GDM1 (cell line): Measurements from ENCODE around the gene MIA.
"Not testable (repeated sequence)": the region's sequence is repeated elsewhere in the genome, so short reads cannot be mapped to it uniquely, and the experiment has no call there.

Experiments
- DNase-seq: peaks from one replicate; lab custom pipeline; 2025; lab: John Stamatoyannopoulos, UW

The MIA gene

DNA sequence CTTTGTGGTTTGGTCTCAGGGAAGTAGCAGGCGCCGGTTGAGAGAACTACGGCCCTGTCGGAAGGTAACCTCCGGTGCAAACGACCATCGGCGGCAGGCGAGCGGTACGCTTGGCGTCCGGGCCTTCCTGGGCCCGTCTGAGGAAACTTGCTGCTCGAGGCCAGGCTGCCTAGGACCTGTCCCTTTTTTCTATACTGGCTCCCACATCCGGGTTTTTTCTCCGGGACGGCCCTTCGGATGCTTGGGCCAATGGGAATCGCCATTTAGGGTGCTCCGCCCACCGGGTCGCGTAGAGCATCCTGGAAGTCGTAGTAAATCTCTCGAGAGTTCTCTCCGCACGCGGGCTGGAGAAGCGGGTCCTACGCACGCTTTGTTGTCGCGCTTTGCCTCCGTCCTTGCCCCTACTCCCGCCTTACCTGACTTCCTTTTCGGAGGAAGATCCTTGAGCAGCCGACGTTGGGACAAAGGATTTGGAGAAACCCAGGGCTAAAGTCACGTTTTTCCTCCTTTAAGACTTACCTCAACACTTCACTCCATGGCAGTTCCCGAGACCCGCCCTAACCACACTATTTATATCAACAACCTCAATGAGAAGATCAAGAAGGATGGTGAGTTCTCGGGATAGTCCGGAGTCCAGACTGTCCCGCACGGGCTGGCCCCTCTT lies 24.3 kb upstream of the MIA start, which contains the start of gene SNRPA:
Gene SNRPA, plus strand, starts transcription at position 330 of the 664 bp plus-strand sequence. Its CDS starts 206 bp downstream, at position 536.
- DNase-seq = peak; percentile 92

DNA sequence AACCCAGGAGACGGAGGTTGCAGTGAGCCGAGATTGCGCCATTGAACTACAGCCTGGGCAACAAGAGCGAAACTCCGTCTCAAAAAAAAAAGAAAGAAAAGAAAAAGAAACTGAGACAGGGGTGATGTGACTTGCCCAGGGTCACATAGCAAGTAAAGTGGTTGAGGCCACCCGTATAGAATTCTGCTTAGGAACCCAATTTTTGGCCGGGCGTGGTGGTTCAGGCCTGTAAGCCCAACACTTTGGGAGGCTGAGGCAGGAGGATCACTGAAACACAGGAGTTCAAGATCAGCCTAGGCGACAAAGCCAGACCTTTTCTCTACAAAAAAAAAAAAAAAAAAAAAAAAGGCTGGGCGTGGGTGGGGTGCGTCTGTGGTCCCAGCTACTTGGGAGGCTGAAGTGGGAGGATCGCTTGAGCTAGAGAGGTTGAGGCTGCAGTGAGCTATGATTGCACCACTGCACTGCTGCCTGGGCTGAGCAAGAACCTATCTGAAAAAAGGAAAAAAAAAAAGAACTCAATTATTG lies 23.0 kb upstream of the MIA start:
- DNase-seq = no peak

- no peak for DNase-seq
These were observed 20.6 kb upstream of the MIA start for GRCh38 chr19:40754611-40755247.

- DNase-seq = no peak
These were observed 20.1 kb upstream of the MIA start for GRCh38 chr19:40755248-40755624.

DNA sequence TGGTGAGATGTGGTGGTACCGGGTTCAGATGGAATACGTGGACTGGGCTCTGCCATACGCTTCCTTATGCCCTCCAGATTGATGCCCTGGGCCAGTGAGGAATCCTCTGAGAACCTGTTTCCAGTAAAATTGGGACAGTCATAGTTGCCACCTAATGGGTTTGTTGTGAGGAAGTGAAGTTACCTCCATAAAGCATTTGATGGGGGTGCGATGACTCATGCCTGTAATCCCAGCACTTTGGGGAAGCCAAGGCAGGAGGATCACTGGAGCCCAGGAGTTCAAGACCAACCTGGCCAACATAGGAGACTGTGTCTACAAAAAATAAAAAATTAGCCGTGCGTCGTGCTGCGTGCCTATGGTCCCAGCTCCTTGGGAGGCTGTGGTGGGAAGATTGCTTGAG lies 19.5 kb upstream of the MIA start:
- no peak for DNase-seq

DNA sequence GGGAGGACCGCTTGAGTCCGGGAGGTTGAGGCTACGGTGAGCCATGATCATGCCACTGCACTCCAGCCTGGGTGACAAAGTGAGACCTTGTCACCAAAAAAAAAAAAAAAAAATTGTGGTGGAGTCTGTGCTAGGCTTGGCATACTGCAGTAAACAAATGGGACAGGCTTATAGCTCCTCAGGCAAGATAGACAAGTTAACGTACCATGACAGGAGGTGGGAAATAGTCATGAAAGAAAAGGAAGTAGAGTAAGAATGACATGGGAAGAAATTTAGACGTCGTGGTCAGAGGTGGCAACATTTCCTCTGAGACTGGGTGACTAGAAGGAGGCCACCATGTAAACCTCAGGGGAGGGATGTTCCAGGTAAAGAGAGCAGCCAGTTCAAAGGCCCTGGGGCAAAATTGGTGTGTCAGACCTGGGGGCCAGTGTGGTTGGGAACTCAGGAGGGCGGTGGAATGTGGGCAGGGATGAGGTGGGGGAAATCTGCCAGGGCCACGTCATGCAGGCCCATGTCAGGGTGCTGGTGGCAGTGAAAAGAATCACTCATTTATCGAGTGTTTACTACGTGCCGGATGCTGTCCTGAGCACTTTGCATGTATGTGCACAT lies 18.7 kb upstream of the MIA start:
- DNase-seq = no peak

- no peak for DNase-seq
These were observed 16.8 kb upstream of the MIA start for GRCh38 chr19:40758491-40758890.

DNA sequence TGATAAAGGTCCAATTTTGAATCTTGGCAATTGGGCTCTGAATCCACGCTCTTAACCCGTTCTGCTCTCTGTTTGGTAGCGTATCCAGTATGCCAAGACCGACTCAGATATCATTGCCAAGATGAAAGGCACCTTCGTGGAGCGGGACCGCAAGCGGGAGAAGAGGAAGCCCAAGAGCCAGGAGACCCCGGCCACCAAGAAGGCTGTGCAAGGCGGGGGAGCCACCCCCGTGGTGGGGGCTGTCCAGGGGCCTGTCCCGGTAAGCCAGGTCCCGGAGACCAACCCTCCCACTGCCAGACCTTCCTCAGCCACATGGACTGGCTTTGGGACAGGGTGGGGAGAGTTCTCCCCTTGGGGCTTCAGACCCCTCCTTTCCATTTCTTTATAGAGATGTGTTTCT lies 16.0 kb upstream of the MIA start:
- DNase-seq = no peak

DNA sequence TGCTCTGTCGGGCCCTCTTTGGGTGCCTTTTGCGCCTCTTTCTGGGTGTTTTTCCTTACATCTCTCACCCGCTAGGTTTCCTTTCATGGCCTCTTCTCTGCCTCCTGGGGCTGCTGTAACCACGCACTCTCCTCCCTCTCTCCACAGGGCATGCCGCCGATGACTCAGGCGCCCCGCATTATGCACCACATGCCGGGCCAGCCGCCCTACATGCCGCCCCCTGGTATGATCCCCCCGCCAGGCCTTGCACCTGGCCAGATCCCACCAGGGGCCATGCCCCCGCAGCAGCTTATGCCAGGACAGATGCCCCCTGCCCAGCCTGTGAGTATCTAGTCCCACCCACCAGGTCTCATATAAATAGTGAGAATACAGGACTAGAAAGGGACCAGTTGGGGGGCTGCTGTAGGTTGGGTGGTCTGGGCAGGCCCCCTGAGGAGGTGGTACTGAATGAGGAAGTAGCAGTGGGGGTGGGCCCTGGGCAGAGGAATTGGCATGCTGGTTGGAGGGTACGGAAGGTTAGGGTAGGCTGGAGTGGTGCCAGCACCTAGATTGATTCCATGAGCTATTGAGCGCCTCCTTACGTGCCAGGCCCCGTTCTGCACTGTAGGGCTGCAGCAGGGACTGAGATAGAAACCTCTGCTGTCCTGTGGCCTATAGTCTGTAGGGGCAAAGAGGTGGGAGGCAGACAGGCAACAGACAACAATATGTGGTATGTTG lies 12.4 kb upstream of the MIA start:
- no peak for DNase-seq

DNA sequence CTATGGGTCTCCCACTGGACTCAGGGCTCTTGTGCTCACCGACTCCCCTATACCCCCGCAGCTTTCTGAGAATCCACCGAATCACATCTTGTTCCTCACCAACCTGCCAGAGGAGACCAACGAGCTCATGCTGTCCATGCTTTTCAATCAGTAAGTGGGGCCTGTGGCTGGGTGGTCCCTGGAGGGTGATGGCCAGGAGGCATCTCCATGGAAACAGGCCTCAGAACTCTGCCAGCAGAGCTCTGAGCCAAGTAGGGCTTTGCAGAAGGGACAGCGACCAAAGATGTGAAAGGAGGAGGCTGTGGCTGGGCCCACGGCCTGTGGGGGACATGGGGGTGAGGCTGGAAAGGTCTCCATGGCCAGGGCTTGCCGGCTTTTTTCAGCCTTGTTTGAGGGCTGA lies 11.8 kb upstream of the MIA start:
- no peak for DNase-seq

DNA sequence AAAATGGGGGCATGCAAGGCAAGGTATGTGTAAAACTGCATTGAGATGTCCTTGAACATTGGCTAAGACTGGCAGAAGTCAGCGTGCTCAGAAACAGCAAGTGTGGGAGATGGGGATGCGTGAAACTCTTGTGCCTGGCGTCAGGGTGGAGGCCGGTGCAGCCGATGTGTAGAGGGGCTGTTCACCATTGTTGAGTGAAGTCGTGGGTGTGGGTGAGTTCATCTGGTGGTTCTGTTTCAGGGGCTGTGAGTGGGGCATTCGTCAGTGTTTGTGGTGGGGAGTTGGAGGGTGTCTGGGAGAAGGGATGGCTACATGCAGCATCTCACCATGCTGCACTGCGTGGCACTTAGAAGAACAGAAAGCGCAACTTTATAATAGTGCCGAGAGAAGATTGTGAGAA lies 11.4 kb upstream of the MIA start:
- no peak for DNase-seq

GRCh38 chr19:40766385-40766784 lies 8.9 kb upstream of the MIA start:
- DNase-seq = not testable (repeated sequence)

DNA sequence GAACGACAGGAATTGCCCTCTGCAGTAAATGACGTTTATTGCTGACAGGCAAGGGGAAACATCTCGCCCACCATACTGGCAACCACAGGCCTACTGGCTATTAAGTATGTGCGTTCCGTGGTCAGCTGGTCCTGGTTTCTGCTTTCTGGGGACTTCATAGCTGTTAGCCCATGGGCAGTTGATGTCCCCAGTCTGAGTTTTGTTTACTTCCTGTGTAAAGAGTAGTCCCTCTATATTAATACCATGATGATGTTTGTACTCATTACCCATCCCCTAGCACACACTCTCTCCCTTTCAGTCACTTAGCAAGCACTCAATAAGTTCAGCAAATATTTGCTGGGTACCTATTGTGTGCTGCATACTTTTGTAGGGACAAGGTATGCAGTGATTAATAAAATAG lies 6.5 kb upstream of the MIA start:
- no peak for DNase-seq

DNA sequence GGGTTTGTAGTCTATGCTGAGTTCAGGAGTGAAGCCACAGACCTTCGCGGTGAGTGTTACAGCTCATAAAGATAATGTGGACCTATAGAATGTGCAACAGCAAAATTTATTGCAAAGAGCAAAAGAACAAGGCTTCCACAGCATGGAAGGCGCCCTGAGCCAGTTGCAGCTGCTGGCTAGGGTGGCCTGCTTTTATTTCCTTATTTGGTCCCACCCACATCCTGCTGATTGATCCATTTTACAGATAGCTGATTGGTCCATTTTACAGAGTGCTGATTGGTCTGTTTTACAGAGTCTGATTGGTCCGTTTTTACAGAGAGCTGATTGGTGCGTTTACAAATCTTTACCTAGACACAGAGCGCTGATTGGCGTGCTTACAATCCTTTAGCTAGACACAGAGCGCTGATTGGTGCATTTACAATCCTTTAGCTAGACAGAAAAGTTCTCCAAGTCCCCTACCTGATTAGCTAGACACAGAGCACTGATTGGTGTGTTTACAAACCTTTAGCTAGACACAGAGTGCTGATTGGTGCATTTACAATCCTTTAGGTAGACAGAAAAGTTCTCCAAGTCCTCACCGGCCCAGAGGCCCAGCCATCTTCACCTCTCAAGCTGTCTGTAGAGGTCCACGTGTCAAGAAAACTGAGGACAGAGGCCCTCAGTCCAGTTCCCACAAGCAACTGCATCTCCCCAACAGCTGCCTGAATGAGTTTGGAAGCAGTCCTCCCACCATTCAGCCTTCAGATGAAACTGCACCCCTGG lies 4.0 kb upstream of the MIA start:
- DNase-seq = not testable (repeated sequence)

DNA sequence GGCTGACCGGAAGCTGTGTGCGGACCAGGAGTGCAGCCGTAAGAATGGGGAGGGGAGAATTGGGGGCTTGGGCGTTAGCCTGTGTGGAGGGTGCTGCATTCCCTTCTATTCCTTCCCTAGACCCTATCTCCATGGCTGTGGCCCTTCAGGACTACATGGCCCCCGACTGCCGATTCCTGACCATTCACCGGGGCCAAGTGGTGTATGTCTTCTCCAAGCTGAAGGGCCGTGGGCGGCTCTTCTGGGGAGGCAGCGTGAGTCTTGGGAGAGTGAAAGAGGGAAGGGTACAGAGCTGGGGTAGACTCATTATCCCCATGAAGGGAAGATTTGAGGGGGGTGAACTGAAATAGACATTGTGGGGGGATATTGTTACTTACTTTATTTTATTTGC lies 306 bp downstream of the MIA start:
- no peak for DNase-seq

DNA sequence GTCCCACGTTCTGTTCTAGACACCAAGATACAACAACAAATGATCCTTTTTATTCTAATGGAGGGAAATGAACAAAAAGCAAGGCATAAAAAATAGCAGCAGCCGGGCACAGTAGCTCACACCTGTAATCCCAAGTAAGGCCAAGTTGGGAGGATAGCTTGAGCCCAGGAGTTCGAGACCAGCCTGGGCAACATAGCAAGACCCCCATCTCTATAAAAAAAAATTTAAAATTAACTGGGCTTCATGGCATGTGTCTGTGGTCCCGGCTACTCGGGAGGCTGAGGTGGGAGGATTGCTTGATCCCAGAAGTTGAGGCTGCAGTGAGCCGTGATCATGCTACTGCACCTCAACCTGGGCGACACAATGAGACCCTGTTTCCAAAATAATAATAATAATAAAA lies 1.0 kb downstream of the MIA start:
- DNase-seq = no peak

DNA sequence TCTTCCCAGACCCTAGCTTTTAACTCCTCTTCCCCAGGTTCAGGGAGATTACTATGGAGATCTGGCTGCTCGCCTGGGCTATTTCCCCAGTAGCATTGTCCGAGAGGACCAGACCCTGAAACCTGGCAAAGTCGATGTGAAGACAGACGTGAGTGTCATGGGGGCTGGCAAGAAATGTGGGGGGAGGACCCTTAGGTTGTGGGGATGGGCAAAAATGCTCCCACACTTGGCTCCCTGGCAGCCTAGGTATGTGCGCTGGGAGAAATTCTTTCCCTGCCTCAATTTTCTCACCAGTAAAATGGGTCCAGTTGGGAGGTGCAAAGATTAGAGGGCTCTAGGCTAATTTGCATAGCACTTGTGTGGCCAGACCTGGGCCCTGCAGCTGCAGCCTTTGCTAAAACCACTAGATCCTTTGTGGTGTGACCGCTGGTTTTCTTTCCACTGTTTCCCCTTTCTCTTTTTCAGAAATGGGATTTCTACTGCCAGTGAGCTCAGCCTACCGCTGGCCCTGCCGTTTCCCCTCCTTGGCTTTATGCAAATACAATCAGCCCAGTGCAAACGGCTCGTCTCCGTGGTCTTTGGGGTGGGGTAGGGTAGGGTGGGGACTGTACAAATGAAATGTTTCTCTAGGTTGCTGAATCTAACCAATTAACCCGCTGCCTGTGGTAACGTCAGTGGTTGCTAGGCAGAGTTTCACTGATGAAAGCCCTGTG lies 1.8 kb downstream of the MIA start:
- peak; percentile 96 for DNase-seq

GRCh38 chr19:40777645-40777936 lies 2.3 kb downstream of the MIA start:
- DNase-seq = no peak

DNA sequence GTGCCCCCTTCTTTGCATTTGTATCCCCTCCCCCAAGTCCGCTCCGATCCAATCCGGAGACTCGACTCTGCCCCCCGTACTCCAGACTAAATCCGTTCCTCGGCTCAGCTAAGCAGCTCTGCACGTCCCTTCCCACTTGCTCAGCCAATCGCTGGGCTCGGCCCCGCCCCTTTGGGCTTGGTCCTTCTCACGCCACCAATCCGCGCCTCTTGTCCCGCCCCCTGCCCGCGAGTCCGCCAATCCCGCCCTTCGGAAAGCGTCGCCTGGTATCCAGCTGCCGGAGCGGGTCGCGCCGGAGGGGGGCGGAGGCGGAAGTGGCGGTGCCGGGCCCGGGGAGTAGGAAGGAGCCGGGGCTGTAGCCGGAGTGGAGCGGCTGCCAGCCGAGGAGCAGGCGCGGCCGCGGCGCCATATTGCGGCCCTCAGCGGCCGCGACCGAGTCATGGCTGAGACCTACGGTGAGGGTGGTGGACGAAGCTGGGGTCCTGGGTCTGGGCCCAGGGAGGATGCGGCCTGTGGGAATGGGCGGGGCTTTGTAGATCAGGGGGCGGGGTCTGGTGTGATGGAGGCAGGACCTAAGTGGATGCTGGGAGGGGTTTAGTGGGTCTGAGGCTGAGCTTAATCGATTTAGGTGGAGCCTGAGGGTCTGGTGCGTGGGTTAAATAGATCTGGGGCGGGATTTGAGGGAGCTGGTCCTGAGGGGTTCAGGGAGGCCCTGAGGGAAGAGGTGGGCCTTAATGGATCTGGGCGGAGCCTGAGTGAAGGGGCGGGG lies 2.8 kb downstream of the MIA start, which contains the start of gene RAB4B:
Gene RAB4B, plus strand, starts transcription at position 311 of the 769 bp plus-strand sequence. Its CDS starts 129 bp downstream, at position 440.
- peak; percentile 100 for DNase-seq

GRCh38 chr19:40778706-40779284 lies 3.5 kb downstream of the MIA start:
- DNase-seq = no peak
